ENCODE measurements around the gene SLC5A3.

DNA sequence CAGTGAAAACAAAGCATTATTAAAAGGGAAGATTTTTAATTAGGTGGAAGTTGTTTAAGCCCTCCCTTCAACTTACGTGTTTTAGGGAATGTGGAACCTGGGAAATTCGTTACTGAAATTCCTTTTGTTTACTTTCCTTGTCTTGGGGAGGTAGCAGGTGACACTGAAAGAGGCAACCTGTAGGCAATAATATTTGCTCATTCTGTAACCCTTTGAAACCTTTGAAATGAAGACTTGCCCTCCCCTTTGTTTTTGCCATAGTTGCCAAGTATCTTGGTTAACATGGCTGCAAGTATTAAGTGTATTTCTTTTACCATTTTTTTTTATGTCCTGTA, 1.7 kb downstream of the SLC5A3 start:
- TF ChIP-seq, protein P1, sequence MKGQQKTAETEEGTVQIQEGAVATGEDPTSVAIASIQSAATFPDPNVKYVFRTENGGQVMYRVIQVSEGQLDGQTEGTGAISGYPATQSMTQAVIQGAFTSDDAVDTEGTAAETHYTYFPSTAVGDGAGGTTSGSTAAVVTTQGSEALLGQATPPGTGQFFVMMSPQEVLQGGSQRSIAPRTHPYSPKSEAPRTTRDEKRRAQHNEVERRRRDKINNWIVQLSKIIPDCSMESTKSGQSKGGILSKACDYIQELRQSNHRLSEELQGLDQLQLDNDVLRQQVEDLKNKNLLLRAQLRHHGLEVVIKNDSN (IDR thresholded peaks at IDR 0.05): no peak
- TF ChIP-seq YY1 (IDR thresholded peaks at IDR 0.05; ENCODE audit: low read depth) (no peak), TCF12 (IDR thresholded peaks at IDR 0.05; ENCODE audit: low read depth) (no peak)
